NCI-H82 treated with DMSO at 0.1 percent for 48 hours (cell line): ENCODE data around the gene GREB1.

Source experiments
- DNase-seq: peaks from one replicate; lab custom pipeline; 2025; ENCODE audit not compliant: unreplicated experiment; lab: John Stamatoyannopoulos, UW

The GREB1 gene

DNA sequence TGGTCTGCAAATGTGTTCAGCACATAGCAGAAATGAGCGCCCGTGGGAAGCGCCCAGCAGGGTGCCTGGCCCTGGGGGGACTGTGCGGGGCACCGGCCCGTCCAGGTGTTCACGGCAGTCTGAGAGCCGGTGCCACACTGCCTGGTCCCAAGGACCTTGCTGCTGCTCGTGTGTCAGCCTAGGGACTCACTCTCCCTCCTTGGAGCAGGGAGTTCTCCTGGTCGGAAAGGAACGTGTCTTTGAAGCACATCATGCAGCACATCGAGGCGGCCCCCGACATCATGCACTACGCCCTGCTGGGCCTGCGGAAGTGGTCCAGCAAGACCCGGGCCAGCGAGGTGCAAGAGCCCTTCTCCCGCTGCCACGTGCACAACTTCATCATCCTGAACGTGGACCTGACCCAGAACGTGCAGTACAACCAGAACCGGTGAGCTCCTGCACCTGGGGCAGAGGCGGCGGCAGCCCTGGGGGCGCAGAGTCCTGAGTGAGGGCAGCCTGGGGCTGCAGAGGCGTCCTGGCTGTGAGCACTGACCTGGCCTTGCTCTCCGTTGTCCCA is 100.2 kb downstream of the GREB1 start:
- no peak for DNase-seq

DNA sequence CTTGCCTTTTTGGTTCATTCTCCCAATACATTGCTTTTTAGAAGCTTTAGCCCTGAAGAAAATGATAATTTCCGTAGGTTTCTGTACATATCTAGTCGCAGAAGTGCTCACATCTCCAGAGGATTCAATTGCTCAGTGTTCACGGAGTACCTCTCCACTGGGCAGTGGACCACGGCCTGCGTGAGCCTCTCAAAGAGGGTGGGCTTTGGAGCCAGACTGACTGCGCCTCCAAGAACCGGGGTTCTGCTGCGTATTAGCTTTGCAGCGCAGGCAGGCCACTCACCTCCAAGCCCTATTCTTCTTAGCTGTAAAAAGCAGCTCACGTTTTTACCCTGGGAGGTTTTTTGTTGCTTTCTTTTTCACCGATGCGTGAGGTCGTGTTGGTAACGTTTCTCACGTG is 100.7 kb downstream of the GREB1 start:
- no peak for DNase-seq

DNA sequence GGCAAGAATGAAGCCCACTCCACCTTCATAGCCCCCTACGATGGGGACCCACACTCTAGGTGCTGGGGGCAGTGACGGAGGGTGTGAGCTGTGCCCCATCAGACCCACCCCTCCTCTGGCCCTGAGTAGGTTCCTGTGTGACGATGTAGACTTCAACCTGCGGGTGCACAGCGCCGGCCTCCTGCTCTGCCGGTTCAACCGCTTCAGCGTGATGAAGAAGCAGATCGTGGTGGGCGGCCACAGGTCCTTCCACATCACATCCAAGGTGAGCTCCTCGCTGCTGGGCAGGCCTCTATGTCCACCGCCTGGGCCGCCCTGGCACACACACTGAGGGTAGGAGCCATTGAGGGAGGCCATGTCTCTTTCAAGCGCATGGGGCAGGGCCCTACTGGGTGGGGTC is 101.3 kb downstream of the GREB1 start:
- DNase-seq, result no peak

DNA sequence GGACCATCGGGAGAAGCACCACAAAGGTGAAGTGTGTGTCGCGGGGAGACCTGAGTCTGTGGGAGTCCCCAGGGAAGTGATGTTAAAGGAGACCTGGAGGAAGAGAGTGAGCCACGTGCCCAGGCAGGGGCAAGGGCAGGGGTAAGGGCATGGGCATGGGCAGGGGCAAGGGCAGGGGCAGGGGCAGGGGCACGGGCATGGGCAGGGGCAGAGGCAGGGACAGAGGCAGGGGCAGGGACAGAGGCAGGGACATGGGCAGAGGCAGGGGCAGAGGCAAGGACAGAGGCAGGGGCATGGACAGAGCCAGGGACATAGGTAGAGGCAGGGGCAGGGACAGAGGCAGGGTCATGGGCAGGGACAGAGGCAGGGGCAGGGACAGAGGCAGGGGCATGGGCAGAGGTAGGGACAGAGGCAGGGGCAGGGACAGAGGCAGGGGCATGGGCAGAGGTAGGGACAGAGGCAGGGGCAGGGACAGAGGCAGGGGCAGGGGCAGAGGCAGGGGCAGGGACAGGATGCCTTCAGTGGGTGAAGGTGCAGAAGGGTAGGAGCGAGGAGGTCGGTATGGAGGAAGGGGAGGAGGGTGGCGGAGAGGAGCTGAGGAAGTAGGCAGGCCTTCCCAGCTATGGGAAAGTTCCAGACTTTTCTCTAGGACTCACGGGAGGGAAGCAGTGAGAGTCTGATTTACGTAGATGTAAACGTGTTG is 102.9 kb downstream of the GREB1 start:
- DNase-seq, result no peak

DNA sequence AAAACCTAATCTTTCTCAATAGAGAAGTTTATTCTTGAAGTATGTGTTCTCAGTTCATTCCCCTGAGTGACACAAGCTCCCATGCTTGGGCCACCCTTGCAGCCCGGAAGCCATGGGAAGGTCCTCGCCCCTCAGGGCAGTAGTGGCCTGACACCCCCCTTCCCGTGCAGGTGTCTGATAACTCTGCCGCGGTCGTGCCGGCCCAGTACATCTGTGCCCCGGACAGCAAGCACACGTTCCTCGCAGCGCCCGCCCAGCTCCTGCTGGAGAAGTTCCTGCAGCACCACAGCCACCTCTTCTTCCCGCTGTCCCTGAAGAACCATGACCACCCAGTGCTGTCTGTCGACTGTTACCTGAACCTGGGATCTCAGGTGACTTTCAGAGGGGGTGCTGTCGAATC is 103.7 kb downstream of the GREB1 start:
- DNase-seq, result no peak

DNA sequence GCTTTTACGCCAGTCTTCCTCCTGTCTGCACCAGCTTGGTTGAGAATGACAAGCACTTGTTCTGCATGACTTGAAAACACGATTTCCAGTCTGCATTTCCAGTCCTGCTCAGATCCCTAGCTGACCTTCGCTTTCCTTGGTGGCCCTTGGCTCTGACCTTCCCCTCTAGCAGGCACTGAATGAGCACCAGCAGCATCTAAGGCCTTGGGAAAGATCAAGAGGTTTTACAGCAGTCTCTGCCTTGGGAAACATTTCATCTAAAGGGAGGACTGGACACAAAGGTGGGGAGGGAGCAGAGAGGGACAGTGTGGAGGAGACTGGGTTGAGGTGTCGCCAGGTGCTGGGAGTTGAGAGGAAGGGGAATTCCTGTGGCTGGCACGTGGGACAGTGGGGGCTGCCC is 105.7 kb downstream of the GREB1 start:
- no peak for DNase-seq

DNA sequence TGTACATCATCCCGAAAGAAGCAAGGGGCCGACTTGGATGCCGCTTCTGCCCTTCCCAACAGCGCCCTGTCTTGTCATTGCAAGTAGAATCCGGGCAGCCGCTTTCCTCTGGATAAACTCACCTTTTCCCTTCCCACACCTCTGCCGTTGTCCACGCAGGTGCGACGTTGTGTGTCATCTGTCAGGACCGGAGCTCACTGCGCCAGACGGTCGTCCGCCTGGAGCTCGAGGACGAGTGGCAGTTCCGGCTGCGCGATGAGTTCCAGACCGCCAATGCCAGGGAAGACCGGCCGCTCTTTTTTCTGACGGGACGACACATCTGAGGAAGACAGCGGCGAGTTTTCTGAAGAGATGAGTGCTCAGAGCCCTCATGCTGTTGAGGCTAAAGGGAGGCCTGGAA is 106.3 kb downstream of the GREB1 start:
- DNase-seq, result no peak

DNA sequence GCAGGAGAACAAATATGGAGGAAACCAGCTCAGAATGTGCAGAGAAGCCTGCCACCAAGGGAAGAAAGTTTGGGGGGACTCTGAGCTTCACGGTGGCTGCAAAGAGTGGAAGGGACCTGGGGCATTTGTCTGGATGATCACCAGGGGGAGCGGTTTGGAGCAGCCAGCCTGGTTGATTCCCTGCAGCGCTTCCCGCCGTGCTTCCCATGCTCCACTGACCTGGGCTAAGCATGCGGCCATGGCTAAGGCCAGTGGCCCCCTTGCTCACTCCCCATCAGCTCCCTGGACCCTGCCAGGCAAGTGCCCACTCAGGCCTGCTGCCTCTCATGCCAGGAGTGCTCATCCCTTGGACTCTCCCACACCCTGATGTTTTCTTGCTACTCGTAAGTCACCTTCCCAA is 109.1 kb downstream of the GREB1 start:
- no peak for DNase-seq

DNA sequence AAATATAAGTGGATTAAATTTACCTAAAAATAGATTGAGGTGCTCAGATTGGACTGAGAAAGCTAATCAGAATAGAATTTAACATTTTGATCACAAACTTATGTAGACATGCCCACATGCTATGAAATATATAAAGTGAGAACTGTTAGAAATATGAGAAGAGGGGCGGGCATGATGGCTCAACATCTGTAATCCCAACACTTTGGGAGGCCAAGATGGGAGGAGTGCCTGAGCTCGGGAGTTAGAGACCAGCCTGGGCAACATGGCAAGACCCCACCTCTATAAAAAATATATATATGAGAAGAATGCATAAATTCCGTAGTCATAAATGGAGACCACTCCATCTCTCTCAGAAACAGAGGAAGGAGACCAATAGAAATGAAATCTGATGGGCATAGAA is 110.4 kb downstream of the GREB1 start:
- no peak for DNase-seq

DNA sequence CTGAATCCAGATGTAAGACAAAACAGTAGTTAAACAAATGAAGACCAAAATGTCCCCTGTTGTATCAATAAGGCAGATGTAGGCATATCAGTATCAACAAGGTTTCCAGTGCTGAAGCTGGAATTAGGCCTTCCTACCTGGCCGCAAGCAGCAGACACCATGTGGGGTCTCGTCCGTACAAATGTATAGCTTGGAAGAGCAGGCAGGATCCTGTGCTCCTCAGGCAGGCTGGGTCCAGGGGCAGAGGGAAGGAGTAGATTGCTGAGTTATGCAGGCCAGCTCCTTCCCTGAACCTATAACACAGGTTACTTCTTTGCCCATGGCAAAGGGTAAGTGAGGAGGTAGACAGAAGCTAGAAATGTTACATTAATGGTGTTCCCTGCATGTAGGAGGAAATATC is 112.7 kb downstream of the GREB1 start:
- DNase-seq, result no peak

DNA sequence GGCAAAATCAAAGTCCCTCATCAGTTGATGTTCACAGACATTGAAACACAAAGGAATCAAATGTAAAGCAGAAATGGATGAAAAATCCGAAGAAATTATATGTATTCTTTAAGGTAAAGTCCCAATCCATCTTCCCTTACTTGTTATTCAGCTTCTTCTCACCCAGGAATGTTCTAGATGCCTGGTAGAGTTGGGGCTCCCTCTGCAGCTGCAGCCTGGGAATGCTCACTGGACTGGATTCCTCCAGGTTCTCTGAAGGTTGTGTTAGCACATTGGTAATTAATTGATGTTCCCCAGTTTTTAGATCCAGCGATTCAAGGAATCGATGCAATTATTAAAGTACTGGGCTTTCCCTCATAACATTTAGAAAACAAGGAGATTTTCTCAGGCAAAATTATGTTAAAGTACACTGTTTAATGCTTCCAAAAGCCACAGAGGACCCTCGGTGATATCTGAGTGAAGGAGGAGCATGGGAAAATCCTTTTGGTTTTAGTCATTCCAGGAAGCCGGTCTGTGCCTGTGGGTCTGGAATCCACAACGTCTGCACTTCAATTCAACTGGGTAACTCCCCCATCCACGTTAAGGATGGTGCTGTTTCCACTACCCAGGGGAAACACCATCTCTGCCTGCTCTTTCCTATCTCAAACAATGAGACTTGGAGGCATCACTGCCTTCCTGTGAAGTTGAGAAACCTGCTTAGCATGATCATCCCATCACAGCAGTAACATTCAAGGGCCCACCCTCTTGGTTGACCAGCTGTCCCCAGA is 114.2 kb downstream of the GREB1 start:
- no peak for DNase-seq

DNA sequence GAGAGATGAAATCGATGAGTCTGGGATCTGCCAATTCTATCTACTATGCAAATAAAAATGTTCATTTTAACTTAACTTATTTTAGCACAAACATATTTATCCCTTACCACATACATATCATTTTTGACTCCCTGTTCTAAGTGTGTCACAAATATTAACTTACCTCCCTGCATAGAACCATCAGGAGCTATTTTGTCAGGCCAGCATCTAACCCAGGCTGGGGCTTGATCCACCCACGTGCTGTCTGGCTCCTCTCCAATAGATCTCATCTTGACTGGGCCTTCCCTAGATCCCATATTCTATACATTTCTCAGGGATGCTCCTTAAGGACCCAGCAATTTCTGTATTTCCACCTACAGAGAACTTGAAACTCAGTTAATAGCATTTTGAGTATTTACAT is 115.2 kb downstream of the GREB1 start:
- DNase-seq, result no peak

DNA sequence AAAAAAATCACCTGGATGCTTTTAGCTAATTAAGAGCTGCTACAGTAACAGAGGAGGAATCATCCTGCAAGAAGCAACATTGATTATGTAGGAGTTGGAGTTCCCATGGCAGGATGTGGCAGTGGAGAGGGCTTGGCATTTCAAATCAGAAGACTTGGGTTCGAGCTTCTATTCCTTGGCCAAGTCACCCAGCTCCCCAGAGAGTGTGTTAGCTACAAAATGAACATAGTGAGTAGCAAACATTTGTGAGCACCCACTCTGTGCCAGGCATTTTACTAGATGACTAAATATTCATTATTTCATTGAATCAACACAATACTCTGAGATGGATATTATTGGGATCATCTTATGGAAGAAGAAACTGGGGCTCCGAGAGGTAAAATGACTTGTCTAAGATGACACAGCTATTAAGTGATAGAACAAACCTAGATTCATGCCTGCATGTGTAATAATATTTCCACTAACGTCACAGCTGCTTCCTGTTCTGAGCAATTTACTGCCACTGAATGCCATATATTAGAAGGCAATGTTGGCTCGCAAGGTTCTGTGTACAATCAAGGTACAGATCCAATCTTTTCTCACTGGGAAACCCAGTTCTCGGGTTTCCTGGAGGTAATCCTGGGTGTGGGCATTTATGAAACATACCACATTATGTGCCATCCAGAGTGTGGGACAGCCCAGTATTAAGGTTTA is 118.2 kb downstream of the GREB1 start:
- no peak for DNase-seq

DNA sequence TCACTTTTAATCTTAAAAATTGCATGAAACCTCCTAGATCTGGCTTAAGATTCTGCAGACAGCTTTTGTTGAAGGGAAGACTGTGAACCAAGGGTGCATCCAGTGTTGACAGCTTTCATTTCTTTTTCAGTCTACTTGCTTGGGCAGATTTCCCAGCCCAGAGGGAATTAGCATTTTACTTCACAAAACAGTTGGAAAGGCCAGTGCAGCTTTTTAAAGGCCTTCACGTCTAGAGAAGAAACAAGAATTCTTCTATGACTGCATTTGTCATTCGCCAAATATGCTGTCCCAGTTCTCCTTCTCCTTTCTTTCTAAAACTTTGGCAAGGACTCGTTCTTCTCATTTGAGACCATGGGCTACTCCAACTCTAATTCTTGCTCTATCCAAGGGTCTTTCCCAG is 118.7 kb downstream of the GREB1 start:
- DNase-seq, result no peak

DNA sequence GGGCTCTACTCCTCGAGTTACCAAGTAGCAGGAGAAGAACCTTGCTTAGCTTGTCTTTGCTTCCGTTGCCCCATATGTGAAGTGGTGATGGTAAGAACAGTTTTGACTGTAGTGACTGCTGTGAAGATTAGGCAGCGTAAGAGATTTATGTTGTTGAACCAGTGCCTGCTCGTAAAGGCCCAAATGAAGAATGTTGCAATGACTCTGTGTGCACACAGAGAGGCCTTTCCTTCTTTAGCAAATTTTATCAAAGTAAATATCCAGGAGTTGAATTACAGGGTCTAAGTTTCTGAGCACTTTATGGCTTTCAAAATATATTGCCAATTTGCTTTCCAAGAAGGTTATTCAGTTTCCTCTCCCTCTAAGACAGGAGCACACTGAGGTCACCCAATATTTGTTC is 121.7 kb downstream of the GREB1 start:
- no peak for DNase-seq

DNA sequence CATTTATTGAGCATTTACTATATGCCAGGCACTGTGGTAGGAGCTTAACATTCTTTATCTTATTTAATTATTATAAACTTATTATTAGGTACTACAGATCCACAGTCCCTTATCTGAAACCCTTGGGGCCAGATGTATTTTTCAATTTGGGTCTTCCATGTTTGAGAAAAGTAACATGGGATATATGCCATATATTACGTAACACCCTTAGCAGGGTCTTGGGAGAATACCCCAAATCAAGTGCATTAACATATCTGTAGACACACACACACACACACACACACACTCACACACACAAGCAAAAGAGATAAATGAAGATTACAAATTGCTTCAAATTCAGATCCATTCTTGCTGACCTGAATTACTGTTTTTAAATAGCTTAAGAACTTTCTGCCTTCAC is 122.4 kb downstream of the GREB1 start:
- DNase-seq, result no peak

DNA sequence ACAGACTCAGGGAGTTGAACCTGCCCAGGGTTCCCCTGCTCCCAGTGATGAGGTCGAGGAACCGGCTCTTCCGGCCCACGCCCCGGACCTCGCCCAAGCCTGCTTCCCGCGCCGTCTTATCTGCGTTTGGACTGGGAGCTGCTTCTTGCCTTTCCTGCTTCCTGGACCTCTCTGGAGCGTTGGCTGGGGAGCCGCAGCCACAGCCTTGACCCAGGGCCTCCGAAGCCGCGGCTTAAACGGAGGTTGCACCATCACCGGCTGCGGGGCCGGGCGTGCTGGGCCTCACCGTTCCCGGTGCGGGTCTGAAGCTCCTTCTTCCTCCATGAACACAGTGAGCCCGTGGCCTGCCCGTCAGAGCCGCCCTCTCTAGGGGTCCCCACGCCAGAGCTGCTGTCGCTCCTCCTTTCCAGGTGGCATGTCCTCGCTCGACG is 122.8 kb downstream of the GREB1 start:
- DNase-seq, result no peak

DNA sequence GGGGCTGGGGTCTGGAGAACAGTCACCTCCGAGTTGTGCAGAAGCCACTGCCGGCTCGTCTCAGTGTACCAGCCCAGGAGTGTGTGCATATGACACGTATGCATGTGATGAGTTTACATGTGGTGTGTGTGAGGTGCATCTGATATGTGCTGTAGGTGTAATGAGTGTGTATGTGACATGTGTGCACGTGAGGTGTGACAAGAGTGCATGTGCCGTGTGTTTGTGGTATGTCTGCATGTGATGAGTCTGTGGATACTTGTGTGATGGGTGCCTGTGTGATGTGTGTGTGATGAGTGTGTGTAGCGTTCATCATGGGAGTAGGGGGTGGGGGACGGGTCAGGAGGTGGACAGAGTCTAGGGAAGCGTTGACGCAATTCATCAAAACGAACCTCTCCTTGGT is 123.3 kb downstream of the GREB1 start:
- DNase-seq, result no peak

DNA sequence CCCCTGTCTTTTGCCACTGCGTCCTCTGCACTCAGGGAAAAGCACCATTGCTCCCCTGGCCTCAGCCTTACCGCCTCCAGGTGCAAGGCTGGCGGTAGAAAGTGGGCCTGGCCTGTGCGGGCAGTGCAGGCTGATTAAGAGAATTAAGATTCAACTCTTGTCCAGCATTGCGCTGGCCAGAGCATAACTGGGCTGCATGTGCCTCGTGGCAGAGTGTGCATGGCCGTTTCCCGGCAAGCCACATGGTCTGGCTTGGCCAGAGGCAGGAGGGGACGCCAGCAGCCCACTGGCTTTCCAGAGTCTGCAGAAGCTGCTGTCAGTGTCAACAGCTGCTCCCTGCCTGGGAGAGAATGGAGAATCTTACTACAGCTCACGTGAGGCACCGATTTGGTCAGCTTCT is 123.8 kb downstream of the GREB1 start:
- DNase-seq, result no peak

DNA sequence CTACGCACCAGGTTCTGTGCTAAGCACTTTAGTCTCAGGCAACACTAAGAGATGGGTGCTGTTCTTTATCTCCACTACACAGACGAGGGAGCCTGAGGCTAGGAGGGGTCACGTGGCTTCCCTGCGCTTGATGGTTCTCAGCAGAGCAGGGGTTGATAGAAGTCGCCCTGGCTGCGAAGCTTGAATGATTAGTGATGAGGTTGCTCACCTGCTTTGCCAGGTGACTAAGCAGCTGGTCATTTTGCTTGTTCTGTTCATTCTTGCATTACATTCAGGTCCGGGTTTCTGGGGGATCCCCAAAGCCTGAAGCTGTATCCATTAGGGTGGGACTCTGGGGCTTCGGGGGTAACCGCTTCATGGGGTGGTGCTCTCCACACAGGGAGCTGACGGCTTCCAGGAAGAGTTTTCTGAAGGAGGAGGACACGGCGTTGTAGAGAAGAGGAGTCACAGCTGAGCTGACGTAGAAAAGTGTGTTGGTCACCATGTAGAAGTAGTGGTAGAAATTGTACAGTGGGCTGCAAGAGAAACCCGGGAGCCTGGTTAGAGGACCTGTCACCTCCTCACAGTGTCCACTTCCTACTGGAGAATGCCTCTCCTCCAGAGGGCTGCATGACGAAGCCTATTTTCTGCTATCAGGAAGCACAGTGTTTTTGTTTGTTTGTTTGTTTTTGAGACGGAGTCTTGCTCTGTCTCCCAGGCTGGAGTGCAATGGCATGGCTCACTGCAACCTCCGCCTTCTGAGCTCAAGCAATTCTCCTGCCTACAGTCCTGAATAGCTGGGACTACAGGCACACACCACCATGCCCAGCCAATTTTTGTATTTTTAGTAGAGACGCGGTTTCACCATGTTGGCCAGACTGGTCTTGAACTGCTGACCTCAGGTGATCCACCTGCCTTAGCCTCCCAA is 124.6 kb downstream of the GREB1 start:
- no peak for DNase-seq

DNA sequence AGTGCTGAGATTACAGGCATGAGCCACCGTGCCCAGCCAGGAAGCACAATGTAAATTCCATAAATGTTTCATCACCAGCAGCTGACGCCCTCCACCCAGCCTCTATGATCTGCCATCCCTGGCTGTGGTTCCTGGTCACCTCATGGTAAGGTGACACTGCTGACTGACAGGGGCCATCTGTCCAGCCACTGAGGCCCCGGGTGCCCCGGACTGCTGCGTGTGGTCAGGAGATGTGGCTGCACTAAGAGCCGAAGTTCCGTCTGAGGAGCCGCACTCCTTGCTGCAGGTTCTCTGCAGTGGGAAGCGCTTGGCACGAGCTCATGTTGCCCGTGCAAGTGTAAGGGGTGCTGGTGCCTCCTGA is 125.2 kb downstream of the GREB1 start:
- DNase-seq, result no peak
